ENCODE data around the gene CTSF. TPM values are rescaled to one million over a fixed set of nuclear protein-coding genes. Genes with fewer than 3 reads are reported as not detected.
"Not testable (repeated sequence)": the region's sequence is repeated elsewhere in the genome, so short reads cannot be mapped to it uniquely, and the experiment has no call there.

CTSF gene
- total RNA-seq (2014; rRNA removed; shearing (Covaris generic)), result 4.5 and 5.2 TPM in 2 replicates

DNA sequence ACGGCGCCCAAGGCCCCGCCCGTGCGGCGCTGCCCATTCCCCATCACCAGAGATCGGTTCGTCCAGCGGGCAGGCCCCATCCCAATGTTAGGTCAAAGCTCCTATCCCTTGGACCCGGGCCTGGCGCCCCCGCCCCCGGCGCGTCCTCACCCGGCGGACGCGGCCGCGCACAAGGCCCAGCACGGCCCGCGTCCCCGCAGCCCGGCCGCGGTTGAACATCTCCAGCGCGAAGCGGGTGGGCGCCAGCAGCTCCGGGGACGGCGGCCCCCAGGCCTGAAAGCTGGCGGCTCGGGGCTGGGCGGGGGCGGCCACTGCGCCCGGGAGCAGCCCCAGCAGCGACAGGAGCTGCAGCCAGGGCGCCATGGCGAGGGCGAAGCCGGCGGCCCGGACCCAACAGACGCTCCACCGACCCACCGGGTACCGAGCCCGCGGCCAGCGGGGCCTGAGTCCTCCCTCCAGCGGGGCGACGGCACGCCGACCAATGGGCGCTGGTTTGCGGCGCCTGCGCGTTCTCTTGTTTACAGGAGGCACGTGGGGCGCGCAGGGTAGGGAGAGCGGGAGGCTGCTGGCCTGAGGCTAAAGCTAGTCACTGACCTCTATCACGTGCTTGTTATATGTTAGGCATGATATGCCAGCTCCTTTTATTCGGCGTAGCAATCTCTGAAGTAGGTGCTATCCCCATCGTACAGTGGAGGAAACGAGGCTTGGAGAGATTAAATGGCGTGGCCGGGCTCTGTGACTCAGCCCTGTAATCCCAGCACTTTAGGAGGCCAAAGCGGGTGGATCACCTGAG, at the start of gene CTSF:
TSS of gene CTSF (minus strand) at position 483 of the 793 bp plus-strand sequence. CDS start at position 363, 120 bp downstream.
- peak; percentile 67 to 72 for DNase-seq
- no peaks in the 10 kb centered on the region for H3K9me3 ChIP-seq (replicated peaks)
- no peak within 1 kb of the TSS for H3K27ac ChIP-seq
- no peaks in the 10 kb centered on the region for H3K4me1 ChIP-seq
- H3K27me3 ChIP-seq, result no peaks in the 10 kb centered on the region
- H3K4me3 ChIP-seq, result peak within 1 kb of the TSS; percentile 63
- H3K36me3 ChIP-seq, result no peaks in the 10 kb centered on the region

DNA sequence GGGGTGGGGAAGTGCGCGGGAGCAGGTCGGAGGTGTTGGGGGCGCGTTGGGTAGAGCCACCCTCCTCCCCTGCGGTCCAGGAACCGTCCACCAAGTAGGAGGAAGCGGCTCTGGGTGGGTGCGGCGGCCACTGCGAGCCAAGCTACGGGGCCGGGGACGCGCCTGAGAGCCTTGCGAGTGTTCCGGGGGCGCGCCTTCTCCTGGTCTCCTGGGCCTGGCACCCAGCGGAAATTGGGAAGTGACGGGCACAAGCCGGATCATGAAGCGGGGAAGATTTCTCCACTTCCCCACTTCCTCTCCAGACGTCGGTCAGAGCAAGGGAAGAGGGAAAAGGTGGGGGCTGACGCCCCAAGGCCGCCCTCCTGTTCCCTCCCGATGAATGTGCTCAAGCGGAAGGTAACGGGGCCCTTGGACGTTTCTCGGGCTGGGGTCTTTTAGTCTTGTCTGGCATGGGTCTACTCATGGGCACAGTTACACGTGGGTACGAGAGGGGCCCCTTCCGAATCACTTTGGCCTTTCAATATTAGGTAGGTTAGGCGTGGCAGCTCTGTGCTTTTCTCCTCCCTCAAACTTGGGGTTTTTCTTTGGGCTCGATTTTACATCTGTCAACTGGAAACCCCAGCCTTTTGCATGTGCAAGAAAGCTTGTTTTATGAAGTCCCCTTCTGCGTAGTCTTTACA, 48.9 kb upstream of the CTSF start:
- H3K4me3 ChIP-seq, result peak overlapping the region; percentile 85
- H3K27ac ChIP-seq, result peak overlapping the region; percentile 78
- H3K27me3 ChIP-seq, result no peaks in the 10 kb centered on the region
- H3K9me3 ChIP-seq (replicated peaks), result no peaks in the 10 kb centered on the region
- H3K4me1 ChIP-seq, result no peaks in the 10 kb centered on the region
- no peak for DNase-seq
- peaks cover 18% of the 10 kb centered on the region for H3K36me3 ChIP-seq

DNA sequence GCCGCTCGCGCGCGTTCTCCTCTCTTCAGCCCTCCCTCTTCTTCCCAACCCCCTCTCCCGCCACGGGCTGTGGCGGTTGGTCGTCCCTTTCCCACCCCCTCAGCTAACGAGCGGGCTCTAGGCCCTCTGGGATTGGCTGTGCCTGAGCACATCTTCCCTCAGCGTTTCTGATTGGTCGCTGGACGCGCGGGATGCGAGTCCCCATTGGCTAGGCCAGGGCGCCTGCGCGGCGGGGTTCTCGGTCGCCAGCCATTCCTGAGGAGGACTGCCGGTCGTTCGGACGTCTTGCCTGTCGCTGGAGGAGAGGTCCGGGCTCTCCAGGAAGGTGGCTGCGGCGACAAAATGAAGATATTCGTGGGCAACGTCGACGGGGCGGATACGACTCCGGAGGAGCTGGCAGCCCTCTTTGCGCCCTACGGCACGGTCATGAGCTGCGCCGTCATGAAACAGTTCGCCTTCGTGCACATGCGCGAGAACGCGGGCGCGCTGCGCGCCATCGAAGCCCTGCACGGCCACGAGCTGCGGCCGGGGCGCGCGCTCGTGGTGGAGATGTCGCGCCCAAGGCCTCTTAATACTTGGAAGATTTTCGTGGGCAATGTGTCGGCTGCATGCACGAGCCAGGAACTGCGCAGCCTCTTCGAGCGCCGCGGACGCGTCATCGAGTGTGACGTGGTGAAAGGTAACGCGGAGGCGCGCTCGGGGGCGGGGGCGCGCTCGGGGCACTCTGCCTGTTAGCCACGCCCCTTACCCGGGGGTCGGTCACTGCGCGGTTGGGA, 48.2 kb upstream of the CTSF start, which contains the start of gene RBM14:
TSS of gene RBM14 (plus strand) at position 252 of the 776 bp plus-strand sequence. CDS start at position 343, 91 bp downstream.
- peak within 1 kb of the TSS; percentile 78 for H3K27ac ChIP-seq
- H3K4me3 ChIP-seq, result peak within 1 kb of the TSS; percentile 85
- peaks cover 16% of the 10 kb centered on the region for H3K36me3 ChIP-seq
- H3K4me1 ChIP-seq, result no peaks in the 10 kb centered on the region
- H3K9me3 ChIP-seq (replicated peaks), result no peaks in the 10 kb centered on the region
- H3K27me3 ChIP-seq, result no peaks in the 10 kb centered on the region
- peak; percentile 99 for DNase-seq

DNA sequence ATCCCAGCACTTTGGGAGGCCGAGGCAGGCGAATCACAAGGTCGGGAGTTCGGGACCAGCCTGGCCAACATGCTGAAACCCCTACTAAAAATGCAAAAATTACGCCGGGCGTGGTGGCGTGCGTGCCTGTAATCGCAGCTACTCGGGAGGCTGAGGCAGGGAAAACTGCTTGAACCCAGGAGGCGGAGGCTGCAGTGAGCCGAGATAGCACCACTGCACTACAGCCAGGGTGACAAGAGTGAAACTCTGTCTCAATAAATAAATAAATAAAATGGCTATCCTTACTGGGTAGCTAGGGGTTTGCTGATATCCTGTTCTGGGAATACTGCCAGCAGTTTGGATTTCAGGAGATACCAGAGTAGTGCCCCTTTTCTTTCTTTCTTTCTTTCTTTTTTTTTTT, 45.7 kb upstream of the CTSF start:
- Histone ChIP-seq H3K4me1 (no peaks in the 10 kb centered on the region), H3K4me3 (no peak overlapping the region), H3K27ac (no peak overlapping the region), H3K27me3 (no peaks in the 10 kb centered on the region), H3K9me3 (replicated peaks) (no peaks in the 10 kb centered on the region), H3K36me3 (peaks cover 10% of the 10 kb centered on the region)
- DNase-seq, result peak in 1 of 2 experiments; percentile 25

DNA sequence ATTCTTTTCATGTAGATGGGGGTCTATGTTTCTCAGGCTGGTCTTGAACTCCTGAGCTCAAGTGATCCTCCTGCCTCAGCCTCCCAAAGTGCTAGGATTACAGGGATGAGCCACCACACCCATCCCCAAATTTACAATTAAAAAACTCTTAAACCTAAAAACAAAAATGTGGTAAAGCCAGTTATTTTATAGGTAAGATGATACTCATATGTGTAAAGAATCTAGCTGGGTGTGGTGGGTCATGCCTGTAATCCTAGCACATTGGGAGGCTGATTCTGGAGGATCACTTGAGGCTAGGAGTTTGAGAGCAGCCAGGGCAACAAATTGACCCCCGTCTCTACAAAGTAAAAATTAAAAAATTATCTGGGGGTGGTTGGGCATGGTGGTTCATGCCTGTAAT, 44.1 kb upstream of the CTSF start:
- DNase-seq, result no peak
- no peaks in the 10 kb centered on the region for H3K9me3 ChIP-seq (replicated peaks)
- H3K4me3 ChIP-seq, result no peak overlapping the region
- no peaks in the 10 kb centered on the region for H3K4me1 ChIP-seq
- H3K27me3 ChIP-seq, result no peaks in the 10 kb centered on the region
- H3K36me3 ChIP-seq, result peaks cover 2% of the 10 kb centered on the region
- H3K27ac ChIP-seq, result no peak overlapping the region

DNA sequence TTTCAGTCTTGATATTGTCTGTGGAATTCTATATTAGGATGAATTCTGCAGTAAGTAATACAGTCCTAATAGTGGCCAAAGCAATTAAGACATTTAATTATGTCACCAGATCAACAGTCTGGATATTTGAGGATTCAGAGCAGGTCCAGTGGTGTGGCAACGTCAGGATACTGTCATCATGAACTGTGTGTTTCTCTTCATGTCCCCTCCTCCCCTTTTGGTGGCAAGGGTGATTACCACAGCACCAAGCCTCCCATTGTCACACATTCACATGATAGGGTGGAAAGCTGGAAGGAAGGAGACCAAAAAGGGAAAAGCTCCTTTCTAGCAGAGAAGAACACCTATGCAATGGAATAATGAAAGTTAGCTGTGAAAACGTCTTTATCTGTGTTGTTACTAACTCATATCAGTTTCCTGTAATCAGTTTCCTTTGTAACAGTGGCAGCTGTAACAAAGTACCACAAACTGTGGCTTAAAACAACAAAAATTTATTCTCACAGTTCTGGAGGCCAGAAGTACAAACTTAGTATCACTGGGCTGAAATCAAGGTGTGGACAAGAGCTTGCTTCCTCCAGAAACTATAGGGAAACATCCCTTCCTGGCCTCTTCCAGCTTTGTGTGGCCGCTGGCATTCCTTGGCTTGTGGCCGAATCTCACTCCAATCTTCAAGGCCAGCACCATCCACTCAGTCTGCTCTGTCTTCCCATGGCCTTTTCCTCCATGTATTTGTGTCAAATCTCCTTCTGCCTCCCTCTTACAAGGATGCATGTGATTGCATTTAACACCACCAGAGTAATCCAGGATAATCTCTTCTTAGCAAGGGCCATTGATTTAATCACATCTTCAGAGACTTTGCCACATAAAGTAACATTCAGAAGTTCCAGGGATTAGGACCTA, 41.6 kb upstream of the CTSF start:
- no peak for DNase-seq
- H3K4me1 ChIP-seq, result no peaks in the 10 kb centered on the region
- no peaks in the 10 kb centered on the region for H3K9me3 ChIP-seq (replicated peaks)
- H3K36me3 ChIP-seq, result no peaks in the 10 kb centered on the region
- no peaks in the 10 kb centered on the region for H3K27me3 ChIP-seq
- H3K4me3 ChIP-seq, result no peak overlapping the region
- no peak overlapping the region for H3K27ac ChIP-seq

DNA sequence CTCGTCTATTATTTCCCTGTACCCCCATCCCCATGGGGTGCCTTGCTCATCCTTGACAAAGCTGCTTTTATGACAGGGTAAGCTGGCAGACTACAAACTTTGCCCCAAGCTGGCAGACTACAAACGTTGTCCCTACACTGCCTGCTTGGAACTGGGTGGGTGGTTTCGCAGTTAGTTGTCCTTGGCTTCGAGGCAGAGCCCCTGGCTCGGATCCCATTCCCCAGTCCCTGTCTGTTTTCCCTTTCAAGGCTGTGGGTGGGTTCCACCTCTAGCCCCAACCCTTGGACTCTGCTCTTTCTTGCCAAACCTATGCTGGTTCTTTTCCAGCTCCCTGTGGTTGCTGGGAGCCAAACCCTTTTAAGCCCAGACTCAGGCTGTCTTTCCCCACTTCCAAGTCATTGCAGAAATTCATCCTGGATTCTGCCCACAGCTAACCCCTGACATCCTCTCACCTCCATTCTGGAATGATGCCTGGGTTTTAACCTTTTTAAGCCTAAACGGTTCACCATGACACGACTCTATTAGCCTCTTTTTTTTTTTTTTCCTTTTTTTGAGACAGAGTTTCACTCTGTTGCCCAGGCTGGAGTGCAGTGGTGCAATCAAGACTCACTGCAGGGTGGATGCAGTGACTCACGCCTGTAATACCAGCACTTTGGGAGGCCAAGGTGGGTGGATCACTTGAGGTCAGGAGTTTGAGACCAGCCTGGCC, 38.9 kb upstream of the CTSF start:
- Histone ChIP-seq H3K36me3 (no peaks in the 10 kb centered on the region), H3K27me3 (no peaks in the 10 kb centered on the region)

DNA sequence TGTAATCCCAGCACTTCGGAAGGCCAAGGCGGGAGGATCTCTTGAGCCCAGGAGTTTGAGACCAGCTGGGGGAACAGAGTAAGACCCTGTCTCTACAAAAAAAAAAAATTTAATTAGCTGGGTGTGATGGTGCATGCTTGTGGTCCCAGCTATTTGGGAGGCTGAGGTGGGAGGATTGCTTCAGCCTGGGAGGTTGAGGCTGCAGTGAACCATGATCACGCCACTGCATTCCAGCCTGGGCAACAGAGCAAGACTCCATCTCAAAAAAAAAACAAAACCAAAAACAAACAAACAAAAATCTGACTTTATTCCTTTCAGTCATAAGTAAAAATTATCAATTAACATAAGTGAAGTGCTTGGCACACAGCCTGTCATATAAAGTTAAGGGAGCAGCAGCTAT, 38.2 kb upstream of the CTSF start:
- H3K9me3 ChIP-seq (replicated peaks); H3K4me3 ChIP-seq; H3K36me3 ChIP-seq; DNase-seq; H3K27ac ChIP-seq; H3K4me1 ChIP-seq; H3K27me3 ChIP-seq: not testable (repeated sequence)

More for the DNA sequence above, 38.9 kb upstream of the CTSF start:
- H3K4me3 ChIP-seq, result no peak overlapping the region
- no peak for DNase-seq
- H3K27ac ChIP-seq, result no peak overlapping the region
- no peaks in the 10 kb centered on the region for H3K9me3 ChIP-seq (replicated peaks)
- H3K4me1 ChIP-seq, result no peaks in the 10 kb centered on the region

DNA sequence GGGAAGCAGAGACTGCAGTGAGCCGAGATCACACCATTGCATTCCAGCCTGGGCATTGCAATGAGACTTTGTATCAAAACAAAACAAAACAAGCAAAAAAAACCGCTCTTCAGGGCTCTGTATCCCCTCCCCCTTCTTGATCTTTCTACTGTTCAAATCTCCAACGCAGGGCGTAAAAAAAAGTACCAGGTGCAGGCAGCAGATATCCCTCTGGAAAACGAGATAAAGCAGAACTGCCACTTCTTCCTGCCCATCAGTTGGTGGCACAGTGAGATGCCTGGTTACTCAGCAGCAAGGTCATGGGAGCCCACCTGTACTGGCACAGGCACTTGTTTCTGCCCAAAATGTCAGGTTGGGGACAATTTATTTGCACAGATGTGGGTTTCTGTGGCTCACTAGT, 35.7 kb upstream of the CTSF start:
- Histone ChIP-seq H3K4me1 (no peaks in the 10 kb centered on the region), H3K9me3 (replicated peaks) (no peaks in the 10 kb centered on the region), H3K4me3 (no peak overlapping the region), H3K36me3 (no peaks in the 10 kb centered on the region), H3K27me3 (no peaks in the 10 kb centered on the region), H3K27ac (no peak overlapping the region)
- DNase-seq, result no peak

DNA sequence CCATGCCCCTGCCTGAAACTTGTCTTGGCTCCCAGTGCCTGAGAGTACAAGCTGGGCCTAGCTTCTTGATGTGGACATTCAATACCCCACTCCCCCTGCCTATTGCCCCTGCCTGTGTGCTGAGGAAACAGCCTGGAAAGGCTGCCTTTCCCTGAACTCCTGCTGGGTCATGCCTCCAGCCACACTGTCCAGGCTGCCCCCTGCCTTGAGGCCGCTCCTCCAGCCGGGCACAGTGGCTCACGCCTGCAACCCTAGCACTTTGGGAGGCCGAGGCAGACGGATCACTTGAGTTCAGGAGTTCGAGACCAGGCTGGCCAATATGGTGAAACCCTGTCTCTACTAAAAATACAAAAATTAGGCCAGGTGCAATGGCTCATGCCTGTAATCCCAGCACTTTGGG, 34.7 kb upstream of the CTSF start:
- Histone ChIP-seq H3K4me3 (no peak overlapping the region), H3K27ac (no peak overlapping the region), H3K9me3 (replicated peaks) (no peaks in the 10 kb centered on the region), H3K27me3 (no peaks in the 10 kb centered on the region), H3K4me1 (no peaks in the 10 kb centered on the region), H3K36me3 (no peaks in the 10 kb centered on the region)
- DNase-seq, result no peak

DNA sequence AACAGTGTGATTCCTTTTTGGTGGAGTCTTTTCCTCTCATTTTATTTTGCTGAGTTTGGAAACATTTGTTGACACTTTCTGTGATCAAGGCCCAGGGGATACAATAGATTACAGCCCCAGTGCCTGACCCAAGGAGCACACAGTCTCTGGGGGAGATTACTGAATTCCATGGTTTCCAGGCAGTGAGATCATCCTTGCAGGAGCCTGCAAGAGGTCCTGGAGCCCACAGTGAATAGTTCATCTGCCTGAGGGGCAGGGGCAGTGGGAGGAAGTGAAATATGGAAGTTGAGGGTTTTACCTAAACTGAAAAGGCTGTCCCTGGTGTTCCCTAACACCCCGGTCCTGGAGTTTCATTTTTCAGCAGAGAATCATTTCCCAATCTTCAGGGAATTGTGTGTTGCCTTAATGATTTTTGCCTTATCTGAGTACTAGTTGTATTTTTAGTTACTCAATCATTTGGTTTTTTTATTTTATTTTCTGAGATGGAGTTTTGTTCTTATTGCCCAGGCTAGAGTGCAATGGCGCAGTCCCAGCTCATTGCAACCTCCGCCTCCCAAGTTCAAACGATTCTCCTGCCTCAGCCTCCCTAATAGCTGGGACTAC, 32.3 kb upstream of the CTSF start:
- H3K36me3 ChIP-seq, result no peaks in the 10 kb centered on the region

DNA sequence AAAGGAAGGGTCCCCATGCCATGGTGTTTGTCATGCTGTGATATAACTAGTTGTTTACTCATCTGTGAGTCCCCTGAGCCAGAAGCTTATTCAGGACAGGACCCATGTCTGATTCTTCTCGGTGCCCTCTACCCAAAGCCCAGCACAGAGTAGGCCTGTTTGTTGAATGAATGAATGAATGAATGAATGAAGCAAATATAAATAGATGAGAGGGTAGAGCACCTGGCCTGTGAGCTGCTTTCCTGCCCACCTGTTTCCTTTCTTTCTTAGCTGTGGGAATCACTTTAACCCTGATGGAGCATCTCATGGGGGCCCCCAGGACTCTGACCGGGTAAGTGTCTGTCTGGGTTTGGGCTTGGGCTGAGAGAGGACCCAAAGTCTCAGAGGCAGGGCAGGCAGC, 31.8 kb upstream of the CTSF start:
- no peaks in the 10 kb centered on the region for H3K4me1 ChIP-seq
- no peak overlapping the region for H3K4me3 ChIP-seq
- H3K9me3 ChIP-seq (replicated peaks), result no peaks in the 10 kb centered on the region
- H3K36me3 ChIP-seq, result no peaks in the 10 kb centered on the region
- no peak overlapping the region for H3K27ac ChIP-seq
- DNase-seq, result no peak
- H3K27me3 ChIP-seq, result no peaks in the 10 kb centered on the region

More for the DNA sequence above, 32.3 kb upstream of the CTSF start:
- H3K27me3 ChIP-seq, result no peaks in the 10 kb centered on the region
- no peak overlapping the region for H3K27ac ChIP-seq
- H3K9me3 ChIP-seq (replicated peaks), result no peaks in the 10 kb centered on the region
- H3K4me1 ChIP-seq, result no peaks in the 10 kb centered on the region
- H3K4me3 ChIP-seq, result no peak overlapping the region
- DNase-seq, result no peak

DNA sequence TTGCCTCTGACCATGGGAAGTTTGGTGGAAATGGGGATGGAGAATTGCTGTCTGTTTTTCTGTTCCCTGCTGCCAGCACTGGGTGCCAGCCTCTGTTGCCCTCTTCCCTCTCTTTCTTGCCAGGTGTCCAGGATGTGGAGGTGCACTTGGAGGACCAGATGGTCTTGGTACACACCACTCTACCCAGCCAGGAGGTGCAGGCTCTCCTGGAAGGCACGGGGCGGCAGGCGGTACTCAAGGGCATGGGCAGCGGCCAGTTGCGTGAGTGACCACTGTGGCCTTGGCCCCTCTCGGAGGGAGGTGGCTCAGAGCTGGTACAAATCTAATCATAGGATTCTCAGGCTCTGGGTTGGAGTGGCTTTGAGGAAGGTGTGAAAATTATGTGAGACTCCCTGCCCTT, 30.6 kb upstream of the CTSF start:
- Histone ChIP-seq H3K36me3 (no peaks in the 10 kb centered on the region), H3K27ac (no peak overlapping the region), H3K27me3 (no peaks in the 10 kb centered on the region), H3K4me1 (0 out of 2 replicates have a peak, but pooled peaks cover 2% of the 10 kb centered on the region), H3K4me3 (no peak overlapping the region), H3K9me3 (replicated peaks) (no peaks in the 10 kb centered on the region)
- no peak for DNase-seq
